ENCODE data around the gene KANK4. TPM values are rescaled to one million over a fixed set of nuclear protein-coding genes. Genes with fewer than 3 reads are reported as not detected.

The KANK4 gene
- polyA plus RNA-seq, 3 donors = not detected

DNA sequence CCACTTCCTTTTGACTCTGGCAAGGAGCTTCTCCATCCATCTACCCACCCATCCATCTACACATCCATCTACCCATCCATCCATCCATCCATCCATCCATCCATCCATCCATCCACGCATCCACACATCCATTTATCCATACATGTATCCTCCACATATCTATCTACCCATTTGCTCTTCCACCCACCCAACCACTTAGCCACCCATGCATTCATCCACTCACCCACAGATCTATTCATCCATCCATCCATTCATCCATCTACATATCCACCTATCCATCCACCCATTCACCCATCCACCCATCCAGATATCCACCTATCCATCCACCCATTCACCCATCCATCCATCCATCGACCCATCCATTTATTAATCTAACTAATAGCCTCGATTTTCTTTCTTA is 23.0 kb upstream of the KANK4 start:
- no peak for DNase-seq
- no peaks in the 10 kb centered on the region for H3K36me3 Mint-ChIP-seq
- intact Hi-C loops (cut with micrococcal nuclease) = no loop called here
- no peaks in the 10 kb centered on the region for H3K9me3 ChIP-seq (replicated peaks in 1 of 2; ENCODE audit: control insufficient read depth in 1 of 2, insufficient read depth in 1 of 2, low read length in 2 of 2)
- H3K4me1 Mint-ChIP-seq = no peaks in the 10 kb centered on the region
- WGBS (ENCODE audit: insufficient coverage) = 92% methylated on average over 1 of the region's 3 CpGs
- H3K4me2 ChIP-seq (replicated peaks; ENCODE audit: extremely low read depth, low read length, poor library complexity, severe bottlenecking) = no peak overlapping the region
- H4K20me1 ChIP-seq (ENCODE audit: insufficient read depth, low read length) = no peaks in the 10 kb centered on the region
- H3K27ac ChIP-seq (ENCODE audit: low read depth in 1 of 2, low read length in 2 of 2) = no peak overlapping the region
- H3K9me3 Mint-ChIP-seq = peaks cover 0 to 2% (median 0%) of the 10 kb centered on the region in 7 donors
- no peaks in the 10 kb centered on the region for H3K36me3 ChIP-seq (replicated peaks in 1 of 2; ENCODE audit: control insufficient read depth in 1 of 2, insufficient read depth in 2 of 2, low read length in 2 of 2)
- H3K4me3 ChIP-seq (replicated peaks in 1 of 3; ENCODE audit: low read depth in 2 of 3, low read length in 3 of 3) = no peak overlapping the region
- H3K27me3 Mint-ChIP-seq (ENCODE audit: low read depth in 3 of 3) = peaks cover 0 to 8% (median 2%) of the 10 kb centered on the region in 3 donors
- H3K4me3 Mint-ChIP-seq = no peak overlapping the region
- H3K4me1 ChIP-seq (ENCODE audit: control insufficient read depth in 1 of 2, insufficient read depth in 2 of 2, low read length in 2 of 2) = no peaks in the 10 kb centered on the region
- H3K79me2 ChIP-seq (ENCODE audit: insufficient read depth, low read length) = no peaks in the 10 kb centered on the region
- no peaks in the 10 kb centered on the region for H3K27me3 ChIP-seq (ENCODE audit: control insufficient read depth in 2 of 2, insufficient read depth in 2 of 2, low read length in 2 of 2)
- no peak overlapping the region for H3K9ac ChIP-seq (ENCODE audit: insufficient read depth, low read length, poor library complexity, severe bottlenecking)
- no peak overlapping the region for H2AFZ ChIP-seq (ENCODE audit: insufficient read depth, low read depth, low read length, poor library complexity, severe bottlenecking)
- TF ChIP-seq, protein P1, sequence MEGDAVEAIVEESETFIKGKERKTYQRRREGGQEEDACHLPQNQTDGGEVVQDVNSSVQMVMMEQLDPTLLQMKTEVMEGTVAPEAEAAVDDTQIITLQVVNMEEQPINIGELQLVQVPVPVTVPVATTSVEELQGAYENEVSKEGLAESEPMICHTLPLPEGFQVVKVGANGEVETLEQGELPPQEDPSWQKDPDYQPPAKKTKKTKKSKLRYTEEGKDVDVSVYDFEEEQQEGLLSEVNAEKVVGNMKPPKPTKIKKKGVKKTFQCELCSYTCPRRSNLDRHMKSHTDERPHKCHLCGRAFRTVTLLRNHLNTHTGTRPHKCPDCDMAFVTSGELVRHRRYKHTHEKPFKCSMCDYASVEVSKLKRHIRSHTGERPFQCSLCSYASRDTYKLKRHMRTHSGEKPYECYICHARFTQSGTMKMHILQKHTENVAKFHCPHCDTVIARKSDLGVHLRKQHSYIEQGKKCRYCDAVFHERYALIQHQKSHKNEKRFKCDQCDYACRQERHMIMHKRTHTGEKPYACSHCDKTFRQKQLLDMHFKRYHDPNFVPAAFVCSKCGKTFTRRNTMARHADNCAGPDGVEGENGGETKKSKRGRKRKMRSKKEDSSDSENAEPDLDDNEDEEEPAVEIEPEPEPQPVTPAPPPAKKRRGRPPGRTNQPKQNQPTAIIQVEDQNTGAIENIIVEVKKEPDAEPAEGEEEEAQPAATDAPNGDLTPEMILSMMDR (IDR thresholded peaks at IDR 0.05) = no peak
- H3K27ac Mint-ChIP-seq = no peak overlapping the region

DNA sequence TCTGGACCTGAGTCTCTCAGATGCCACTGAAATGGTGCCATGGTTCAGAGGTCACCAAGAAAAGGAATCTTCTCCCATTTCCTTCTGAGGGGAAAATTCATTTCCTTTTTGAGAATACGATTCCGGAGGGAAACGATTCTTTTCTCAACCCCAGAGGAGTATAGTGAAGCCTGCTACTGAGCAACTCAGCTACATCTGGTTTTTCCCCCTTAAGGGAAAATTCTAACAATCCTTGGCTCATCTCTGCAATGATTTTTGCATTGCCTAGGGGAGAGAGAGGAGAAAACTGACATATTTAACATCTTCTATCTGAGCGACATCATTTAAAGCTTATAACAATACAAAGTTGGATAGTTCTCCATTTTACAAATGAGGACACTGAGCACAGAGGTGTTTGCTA is 22.4 kb upstream of the KANK4 start:
- no peak overlapping the region for H3K27ac Mint-ChIP-seq

More for the DNA sequence above, 22.4 kb upstream of the KANK4 start:
- intact Hi-C loops (cut with micrococcal nuclease) = no loop called here
- Mint-ChIP-seq H3K4me3 (no peak overlapping the region), H3K9me3 (peaks cover 0 to 2% (median 0%) of the 10 kb centered on the region in 7 donors), H3K36me3 (no peaks in the 10 kb centered on the region), H3K27me3 (ENCODE audit: low read depth in 3 of 3) (peaks cover 0 to 8% (median 2%) of the 10 kb centered on the region in 3 donors), H3K4me1 (no peaks in the 10 kb centered on the region)
- Histone ChIP-seq H4K20me1 (ENCODE audit: insufficient read depth, low read length) (no peaks in the 10 kb centered on the region), H3K4me2 (replicated peaks; ENCODE audit: extremely low read depth, low read length, poor library complexity, severe bottlenecking) (no peak overlapping the region), H2AFZ (ENCODE audit: insufficient read depth, low read depth, low read length, poor library complexity, severe bottlenecking) (no peak overlapping the region), H3K9ac (ENCODE audit: insufficient read depth, low read length, poor library complexity, severe bottlenecking) (no peak overlapping the region), H3K4me3 (replicated peaks in 1 of 3; ENCODE audit: low read depth in 2 of 3, low read length in 3 of 3) (no peak overlapping the region), H3K27me3 (ENCODE audit: control insufficient read depth in 2 of 2, insufficient read depth in 2 of 2, low read length in 2 of 2) (no peaks in the 10 kb centered on the region), H3K36me3 (replicated peaks in 1 of 2; ENCODE audit: control insufficient read depth in 1 of 2, insufficient read depth in 2 of 2, low read length in 2 of 2) (no peaks in the 10 kb centered on the region), H3K79me2 (ENCODE audit: insufficient read depth, low read length) (no peaks in the 10 kb centered on the region), H3K4me1 (ENCODE audit: control insufficient read depth in 1 of 2, insufficient read depth in 2 of 2, low read length in 2 of 2) (no peaks in the 10 kb centered on the region), H3K27ac (ENCODE audit: low read depth in 1 of 2, low read length in 2 of 2) (no peak overlapping the region), H3K9me3 (replicated peaks in 1 of 2; ENCODE audit: control insufficient read depth in 1 of 2, insufficient read depth in 1 of 2, low read length in 2 of 2) (no peaks in the 10 kb centered on the region)
- TF ChIP-seq, protein P1 (IDR thresholded peaks at IDR 0.05) = no peak
- DNase-seq = no peak
- no CpG with 5 or more reads among the region's 4 CpGs for WGBS (ENCODE audit: insufficient coverage)
